GM12801 (cell line): ENCODE results near the gene STAMBP.

Source experiments
- TF ChIP-seq, protein P1 (sequence below): IDR thresholded peaks from one replicate; pipeline ENCODE4 v1.5.1; 2011; ENCODE audit warnings: control low read depth; ENCODE audit not compliant: insufficient read length; ENCODE audit errors: extremely low read depth

The STAMBP gene

DNA sequence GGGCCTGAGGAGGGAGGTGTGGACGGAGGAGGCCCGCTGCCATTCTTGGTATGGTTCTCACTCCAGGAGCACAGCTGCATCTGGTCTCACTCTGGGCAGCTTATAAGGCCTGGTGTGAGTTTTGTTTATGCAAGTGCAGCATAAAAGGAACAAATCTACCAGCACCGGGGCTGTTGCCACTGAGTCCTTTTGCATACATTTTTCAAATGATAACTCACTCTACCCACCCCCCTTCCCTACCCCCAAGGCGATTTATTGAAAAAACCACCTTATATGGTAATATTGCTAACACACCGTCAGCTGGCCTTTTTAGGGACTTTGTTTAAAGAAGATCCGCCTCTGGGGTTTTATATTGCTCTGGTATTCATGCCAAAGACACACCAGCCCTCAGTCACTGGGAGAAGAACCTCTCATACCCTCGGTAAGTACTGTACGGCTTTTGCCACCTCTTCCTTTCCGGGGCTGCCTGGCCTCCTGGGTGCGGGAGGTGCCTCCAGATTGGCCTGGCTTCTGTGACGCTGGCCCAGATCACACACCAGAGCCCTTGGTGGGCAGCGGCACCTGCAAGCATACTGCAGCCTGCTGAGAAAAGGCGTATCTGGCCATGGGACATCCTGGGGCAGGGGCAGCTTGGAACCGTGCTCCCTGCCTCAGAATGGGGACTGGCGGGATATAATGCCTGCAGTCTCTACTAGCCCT is 64.0 kb downstream of the STAMBP start, which contains the start of gene ACTG2:
TSS of gene ACTG2 (plus strand) at position 378 of the 699 bp plus-strand sequence. CDS start 8,304 bp downstream, outside the sequence.
- TF ChIP-seq, protein P1, sequence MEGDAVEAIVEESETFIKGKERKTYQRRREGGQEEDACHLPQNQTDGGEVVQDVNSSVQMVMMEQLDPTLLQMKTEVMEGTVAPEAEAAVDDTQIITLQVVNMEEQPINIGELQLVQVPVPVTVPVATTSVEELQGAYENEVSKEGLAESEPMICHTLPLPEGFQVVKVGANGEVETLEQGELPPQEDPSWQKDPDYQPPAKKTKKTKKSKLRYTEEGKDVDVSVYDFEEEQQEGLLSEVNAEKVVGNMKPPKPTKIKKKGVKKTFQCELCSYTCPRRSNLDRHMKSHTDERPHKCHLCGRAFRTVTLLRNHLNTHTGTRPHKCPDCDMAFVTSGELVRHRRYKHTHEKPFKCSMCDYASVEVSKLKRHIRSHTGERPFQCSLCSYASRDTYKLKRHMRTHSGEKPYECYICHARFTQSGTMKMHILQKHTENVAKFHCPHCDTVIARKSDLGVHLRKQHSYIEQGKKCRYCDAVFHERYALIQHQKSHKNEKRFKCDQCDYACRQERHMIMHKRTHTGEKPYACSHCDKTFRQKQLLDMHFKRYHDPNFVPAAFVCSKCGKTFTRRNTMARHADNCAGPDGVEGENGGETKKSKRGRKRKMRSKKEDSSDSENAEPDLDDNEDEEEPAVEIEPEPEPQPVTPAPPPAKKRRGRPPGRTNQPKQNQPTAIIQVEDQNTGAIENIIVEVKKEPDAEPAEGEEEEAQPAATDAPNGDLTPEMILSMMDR = no peak

- TF ChIP-seq, protein P1 = no peak
Measured at GRCh38 chr2:73893764-73894474, 65.2 kb downstream of the STAMBP start.

DNA sequence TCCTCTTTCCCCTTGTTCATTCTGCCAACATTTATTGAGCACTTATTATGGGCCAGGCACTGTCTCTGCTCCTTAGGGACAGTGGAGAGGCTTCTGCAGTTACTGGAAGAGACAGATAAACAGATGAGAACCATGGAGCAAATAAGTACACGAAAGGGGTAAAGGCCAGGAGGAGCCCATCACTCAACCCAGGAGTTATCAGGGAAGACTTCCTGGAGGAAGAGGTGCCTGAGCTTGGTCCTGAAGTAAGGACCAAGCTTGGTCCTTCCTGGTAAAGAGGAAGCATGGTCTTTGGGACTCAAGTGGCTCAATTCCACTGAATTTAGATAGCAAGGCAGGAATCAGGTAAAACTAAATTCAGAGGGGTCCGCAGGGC is 65.7 kb downstream of the STAMBP start:
- TF ChIP-seq, protein P1 = no peak

DNA sequence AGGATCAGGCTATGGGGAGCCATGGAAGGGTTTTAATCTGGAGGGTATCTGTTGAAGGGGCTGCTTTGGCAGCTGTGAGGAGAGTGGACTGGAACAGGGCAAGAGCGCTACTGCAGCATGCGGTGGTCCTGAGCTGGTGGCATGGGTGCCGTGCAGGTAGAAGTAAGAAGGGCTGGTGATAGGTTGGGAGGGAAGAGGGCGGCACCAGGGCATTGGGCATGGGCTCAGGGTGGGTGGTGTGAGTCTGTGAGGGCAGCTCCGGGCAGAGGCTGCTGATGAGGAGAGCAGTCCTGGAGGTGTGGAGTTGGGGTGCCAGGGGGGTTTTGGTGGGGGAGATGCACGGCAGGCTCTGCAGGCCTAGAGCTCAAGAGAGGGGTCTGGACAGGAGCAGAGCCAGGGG is 66.1 kb downstream of the STAMBP start:
- TF ChIP-seq, protein P1 = no peak

DNA sequence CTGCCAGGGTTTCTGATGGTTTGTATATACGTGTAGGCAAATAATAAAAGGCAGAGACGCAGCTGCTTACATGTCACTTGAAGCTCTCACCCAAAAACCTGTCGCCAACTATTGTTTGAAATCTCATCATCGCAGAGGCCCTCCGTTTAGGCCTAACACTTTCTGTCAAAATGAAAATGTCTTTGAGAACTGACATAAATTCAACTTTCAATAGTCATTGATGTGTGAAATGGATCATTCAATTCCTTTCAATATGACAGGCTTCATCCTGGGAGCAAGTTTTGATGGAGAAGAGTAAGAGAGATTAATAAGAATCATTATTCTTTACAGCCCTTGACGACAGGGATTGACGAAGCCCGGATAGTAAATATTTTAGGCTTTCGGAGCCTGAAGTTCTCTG is 66.7 kb downstream of the STAMBP start:
- TF ChIP-seq, protein P1 = no peak

GRCh38 chr2:73896362-73897239 is 67.8 kb downstream of the STAMBP start:
- TF ChIP-seq, protein P1 = no peak

DNA sequence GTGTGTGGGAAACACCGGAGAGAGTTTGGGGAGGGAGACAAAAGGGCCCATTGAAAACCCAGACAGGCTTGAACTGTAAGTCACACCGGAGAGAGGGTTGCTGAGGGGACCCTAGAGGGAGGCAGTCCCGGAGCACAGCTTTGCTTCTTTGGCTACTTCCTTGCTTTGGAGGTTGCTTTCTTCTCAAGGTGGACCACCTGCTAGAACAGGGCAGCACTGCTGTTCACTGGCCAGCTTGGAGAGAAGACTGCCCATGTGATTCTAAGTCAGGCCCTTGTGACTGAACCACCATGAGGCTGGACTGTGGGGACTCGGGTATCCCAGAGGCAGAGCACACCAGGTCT is 68.5 kb downstream of the STAMBP start:
- TF ChIP-seq, protein P1 = no peak
